Body of pancreas (tissue), 4 donors: ENCODE data around the gene ZNF177. TPM values are rescaled to one million over a fixed set of nuclear protein-coding genes. Genes with fewer than 3 reads are reported as not detected.

Experiments
- ATAC-seq: fragments of 150-250 bp; one replicate; pipeline ENCODE4 v1.9.1; 2016
- DNase-seq, 4 donors: peaks; one replicate each; pipeline ENCODE4 v3.0.0-alpha.2; 2019
- H3K27ac ChIP-seq, 4 donors: fragments of 200-600 bp; sonication (generic); 1 replicate in 3 of 4; 2 replicates in 1 of 4; pipeline versions ENCODE4 v1.5.1 to v1.6.1; 2016 to 2019; ENCODE audit warnings: mild to moderate bottlenecking in 1 of 4, mixed read lengths in 1 of 4, moderate library complexity in 1 of 4
- H3K27me3 ChIP-seq, 2 donors: fragments of 200-600 bp; sonication (generic); one replicate each; pipeline ENCODE4 v1.6.0; 2016; ENCODE audit warnings: mild to moderate bottlenecking in 1 of 2
- H3K36me3 ChIP-seq, 2 donors: fragments of 200-600 bp; sonication (generic); replicated peaks in 1 of 2; 2 replicates each; pipeline ENCODE4 v1.5.1; 2016; ENCODE audit warnings: low read depth in 2 of 2; ENCODE audit not compliant: insufficient read depth in 1 of 2
- H3K4me1 ChIP-seq: fragments of 200-600 bp; sonication (generic); one replicate; pipeline ENCODE4 v1.6.0; 2016
- H3K4me3 ChIP-seq, 2 donors: fragments of 200-600 bp; sonication (generic); 1 replicate in 1 of 2; 2 replicates in 1 of 2; pipeline ENCODE4 v1.5.1; 2016 to 2019
- H3K9me3 ChIP-seq, 3 donors: fragments of 200-600 bp; sonication (generic); 1 replicate in 2 of 3; 2 replicates in 1 of 3; pipeline ENCODE4 v1.5.1; 2016
- CTCF ChIP-seq, 7 experiments: fragments of 450-650 bp in 4 of 7; fragments of 200-600 bp in 3 of 7; sonication (generic) in 3 of 7; IDR thresholded peaks; one replicate each; pipeline ENCODE4 v1.5.1; 2016 to 2019; ENCODE audit warnings: antibody characterized with exemption in 7 of 7
- POLR2A ChIP-seq, 3 donors: fragments of 450-650 bp; IDR thresholded peaks; one replicate each; pipeline ENCODE4 v1.6.1; 2016; ENCODE audit warnings: antibody characterized with exemption in 3 of 3, mild to moderate bottlenecking in 2 of 3
- WGBS, 2 donors: methylation state at CpG; one replicate each; pipeline ENCODE4 v1.1.5; 2017; 5-methylcytosine and 5-hydroxymethylcytosine counted together
- intact Hi-C: fragments of 100-400 bp; cut with DNase I; formaldehyde crosslinking; loops from one replicate; pipeline ENCODE4 v1.15.1; 2023
- total RNA-seq, 2 donors: library from RNA; depleted of rRNA; stranded (reverse); fragments of >200 nt; gene quantifications; one replicate each; pipeline ENCODE4 v1.1.0, GENCODE V29; 2016

ZNF177 gene
- total RNA-seq, 2 donors from 2014 or later = 0.66 to 0.78 TPM

- Histone ChIP-seq H3K27ac (no peak overlapping the region), H3K36me3 (no peaks in the 10 kb centered on the region), H3K9me3 (peaks cover 0 to 40% (median 3%) of the 10 kb centered on the region in 3 donors), H3K4me3 (no peak overlapping the region), H3K4me1 (no peaks in the 10 kb centered on the region), H3K27me3 (no peaks in the 10 kb centered on the region)
- intact Hi-C loops = no loop called here
- no peak for TF ChIP-seq CTCF (IDR thresholded peaks at IDR 0.05)
- no peak for TF ChIP-seq POLR2A (IDR thresholded peaks at IDR 0.05)
- WGBS, 2 donors = 82 to 91% methylated on average over 2 of the region's 2 CpGs
- no peak for ATAC-seq
- no peak for DNase-seq
Observed at GRCh38 chr19:9354651-9355050, 8.2 kb upstream of the ZNF177 start.

- no peaks in the 10 kb centered on the region for H3K4me1 ChIP-seq
- intact Hi-C loops = no loop called here
- no peaks in the 10 kb centered on the region for H3K27me3 ChIP-seq
- WGBS, 2 donors = 78 to 83% methylated on average over 6 of the region's 6 CpGs
- H3K36me3 ChIP-seq = peaks cover 0 to 4% of the 10 kb centered on the region in 2 donors
- no peak for TF ChIP-seq CTCF (IDR thresholded peaks at IDR 0.05)
- no peak overlapping the region for H3K27ac ChIP-seq
- H3K9me3 ChIP-seq = peaks cover 0 to 53% (median 2%) of the 10 kb centered on the region in 3 donors
- ATAC-seq (no peak), DNase-seq (no peak)
- no peak overlapping the region for H3K4me3 ChIP-seq
Observed at GRCh38 chr19:9370738-9371619, 8.2 kb downstream of the ZNF177 start.

GRCh38 chr19:9381361-9381785, 18.6 kb downstream of the ZNF177 start:
- intact Hi-C loops = no loop called here
- Histone ChIP-seq H3K27ac (no peak overlapping the region), H3K27me3 (no peaks in the 10 kb centered on the region), H3K36me3 (peaks cover 23 to 50% of the 10 kb centered on the region in 2 donors), H3K4me3 (no peak overlapping the region), H3K9me3 (peaks cover 0 to 87% (median 12%) of the 10 kb centered on the region in 3 donors), H3K4me1 (no peaks in the 10 kb centered on the region)
- DNase-seq (no peak), ATAC-seq (no peak)
- WGBS, 2 donors = 75 to 96% methylated on average over 4 of the region's 4 CpGs
- TF ChIP-seq CTCF (IDR thresholded peaks at IDR 0.05) = no peak

DNA sequence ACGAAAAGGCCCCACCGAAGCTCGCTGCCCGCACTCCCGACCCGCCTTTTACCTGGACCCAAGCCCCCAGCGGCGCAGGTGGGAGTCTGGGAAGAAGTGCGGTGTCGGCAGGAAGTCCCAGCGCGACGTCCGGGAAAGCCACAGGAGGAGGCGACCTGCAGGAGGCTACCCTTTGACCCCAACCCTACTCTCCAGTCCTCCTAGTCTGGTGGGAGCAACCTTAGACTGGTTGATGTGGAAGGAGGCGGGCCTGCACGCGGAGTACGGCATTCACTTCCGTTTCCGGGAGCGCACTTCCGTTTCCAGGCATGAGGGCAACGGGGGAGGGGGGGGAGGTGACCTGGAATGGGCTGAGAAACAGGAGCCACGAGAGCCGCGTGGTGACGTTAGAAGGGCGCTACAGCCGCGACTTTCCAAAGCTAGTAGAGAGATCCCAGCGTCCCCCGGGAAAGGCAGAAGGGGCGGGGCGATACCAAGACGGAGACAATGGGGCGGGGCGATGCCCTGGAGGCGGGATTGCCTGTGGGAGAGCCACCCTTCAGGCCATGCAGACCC, 44.1 kb downstream of the ZNF177 start:
- Histone ChIP-seq H3K27ac (no peak overlapping the region), H3K4me3 (peak overlapping the region; percentile 48 to 58), H3K9me3 (peaks cover 0 to 53% (median 0%) of the 10 kb centered on the region in 3 donors), H3K36me3 (no peaks in the 10 kb centered on the region), H3K4me1 (peaks cover 4% of the 10 kb centered on the region), H3K27me3 (no peaks in the 10 kb centered on the region)
- ATAC-seq (peak; percentile 65), DNase-seq (peak; percentile 47 to 76 (median 70))
- no peak for TF ChIP-seq POLR2A (IDR thresholded peaks at IDR 0.05)
- no peak for TF ChIP-seq CTCF (IDR thresholded peaks at IDR 0.05)
- 1% methylated on average over 25 to 39 of the region's 39 CpGs for WGBS, 2 donors
- intact Hi-C loops = no loop called here
